ENCODE measurements around the gene ATP1B1.
"Not testable (repeated sequence)": the region's sequence is repeated elsewhere in the genome, so short reads cannot be mapped to it uniquely, and the experiment has no call there.

The ATP1B1 gene

DNA sequence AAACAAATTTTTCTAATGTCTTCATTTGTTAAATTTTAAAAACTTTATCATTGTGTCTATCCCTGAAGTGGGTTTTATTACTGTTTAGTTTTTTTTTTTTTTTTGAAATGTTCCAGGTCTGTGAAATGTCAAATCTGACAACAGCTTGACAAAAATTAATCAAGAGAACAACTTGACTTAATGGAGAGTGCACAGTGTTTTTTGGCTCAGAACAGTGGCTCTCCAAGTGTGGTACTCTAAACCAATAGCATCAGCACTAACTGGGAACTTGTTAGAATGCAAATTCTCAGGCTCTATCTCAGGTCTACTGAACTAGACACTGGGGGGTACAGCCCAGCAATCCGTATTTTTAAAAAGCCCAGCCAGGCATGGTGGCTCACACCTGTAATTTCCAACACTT lies 49.2 kb downstream of the ATP1B1 start:
- no peak overlapping the region for H3K27ac ChIP-seq (ENCODE audit: low read depth, low read length)

DNA sequence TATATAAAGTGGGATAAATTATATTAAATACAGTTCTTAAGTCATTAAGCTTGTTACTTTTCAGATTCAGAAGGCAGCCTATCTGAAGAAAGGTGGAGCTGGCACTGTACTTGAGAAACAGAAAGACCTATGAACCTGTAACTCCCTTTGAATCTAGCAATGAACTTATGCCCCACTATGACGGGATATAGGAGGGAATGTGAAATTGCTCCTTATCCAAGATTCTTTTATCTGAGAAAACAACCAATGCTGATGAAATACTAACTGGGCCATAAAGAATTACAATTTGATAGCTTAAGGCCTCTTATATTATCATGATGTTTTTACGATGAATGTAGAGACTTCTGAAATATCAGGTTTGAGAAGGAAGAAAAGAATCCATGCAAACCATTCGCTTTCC lies 50.1 kb downstream of the ATP1B1 start:
- Histone ChIP-seq H2AFZ (ENCODE audit: low read length, unreplicated experiment) (no peak overlapping the region), H3K79me2 (ENCODE audit: control insufficient read depth, insufficient read depth, low read length, unreplicated experiment) (no peaks in the 10 kb centered on the region), H3K4me1 (ENCODE audit: control insufficient read depth, insufficient read depth, low read length, unreplicated experiment) (no peaks in the 10 kb centered on the region), H3K27me3 (ENCODE audit: insufficient read depth, low read length) (no peaks in the 10 kb centered on the region), H3K27ac (ENCODE audit: low read depth, low read length) (no peak overlapping the region), H3K4me3 (ENCODE audit: low read depth, low read length) (no peak overlapping the region), H3K36me3 (ENCODE audit: insufficient read depth, low read length) (no peaks in the 10 kb centered on the region)

More for the DNA sequence above, 49.2 kb downstream of the ATP1B1 start:
- no peaks in the 10 kb centered on the region for H3K79me2 ChIP-seq (ENCODE audit: control insufficient read depth, insufficient read depth, low read length, unreplicated experiment)
- H3K4me3 ChIP-seq (ENCODE audit: low read depth, low read length), result no peak overlapping the region
- no peaks in the 10 kb centered on the region for H3K27me3 ChIP-seq (ENCODE audit: insufficient read depth, low read length)
- no peaks in the 10 kb centered on the region for H3K4me1 ChIP-seq (ENCODE audit: control insufficient read depth, insufficient read depth, low read length, unreplicated experiment)
- H2AFZ ChIP-seq (ENCODE audit: low read length, unreplicated experiment), result no peak overlapping the region
- H3K36me3 ChIP-seq (ENCODE audit: insufficient read depth, low read length), result no peaks in the 10 kb centered on the region

GRCh38 chr1:169160845-169161495 lies 54.5 kb downstream of the ATP1B1 start:
- Histone ChIP-seq H3K27ac (ENCODE audit: low read depth, low read length) (no peak overlapping the region), H3K4me3 (ENCODE audit: low read depth, low read length) (no peak overlapping the region)

DNA sequence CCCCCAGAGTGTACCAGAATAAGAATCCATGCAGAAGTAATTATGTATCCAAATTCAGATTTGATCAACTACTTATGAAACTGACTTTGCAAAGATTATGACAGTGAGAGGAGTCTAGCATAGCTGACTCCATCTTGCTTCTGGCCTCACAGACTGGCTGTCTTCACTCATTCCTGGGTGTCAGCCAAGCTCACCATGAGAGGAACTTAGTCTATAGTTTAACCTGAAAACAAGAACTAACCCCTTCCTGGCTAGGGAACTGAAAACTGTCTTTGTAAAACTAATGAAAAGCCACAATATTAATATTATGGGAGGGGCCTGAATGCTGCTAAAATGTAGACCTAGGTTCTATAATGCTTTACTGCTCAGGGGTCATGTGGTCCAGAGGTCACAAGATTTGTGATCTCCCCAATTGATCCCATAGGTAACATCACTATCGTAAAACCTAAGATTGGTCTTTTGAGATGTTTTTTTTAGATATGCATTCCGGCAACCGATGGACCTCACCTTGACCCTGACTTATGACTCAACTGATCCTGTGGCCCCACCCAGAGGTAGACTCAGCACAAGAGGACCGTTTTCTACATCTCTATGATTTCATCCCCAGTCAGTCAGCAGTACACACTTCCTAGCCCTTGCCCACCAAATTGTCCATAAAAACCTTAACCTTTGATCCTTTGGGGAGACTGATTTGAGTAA lies 55.2 kb downstream of the ATP1B1 start:
- H3K4me1 ChIP-seq (ENCODE audit: control insufficient read depth, insufficient read depth, low read length, unreplicated experiment), result no peaks in the 10 kb centered on the region
- H3K4me3 ChIP-seq (ENCODE audit: low read depth, low read length), result no peak overlapping the region
- no peaks in the 10 kb centered on the region for H3K79me2 ChIP-seq (ENCODE audit: control insufficient read depth, insufficient read depth, low read length, unreplicated experiment)
- no peaks in the 10 kb centered on the region for H3K36me3 ChIP-seq (ENCODE audit: insufficient read depth, low read length)
- no peak overlapping the region for H2AFZ ChIP-seq (ENCODE audit: low read length, unreplicated experiment)
- no peaks in the 10 kb centered on the region for H3K27me3 ChIP-seq (ENCODE audit: insufficient read depth, low read length)
- no peak overlapping the region for H3K27ac ChIP-seq (ENCODE audit: low read depth, low read length)

More at GRCh38 chr1:169160845-169161495, 54.5 kb downstream of the ATP1B1 start:
- no peaks in the 10 kb centered on the region for H3K4me1 ChIP-seq (ENCODE audit: control insufficient read depth, insufficient read depth, low read length, unreplicated experiment)
- no peaks in the 10 kb centered on the region for H3K36me3 ChIP-seq (ENCODE audit: insufficient read depth, low read length)
- no peak overlapping the region for H2AFZ ChIP-seq (ENCODE audit: low read length, unreplicated experiment)
- H3K27me3 ChIP-seq (ENCODE audit: insufficient read depth, low read length), result no peaks in the 10 kb centered on the region
- no peaks in the 10 kb centered on the region for H3K79me2 ChIP-seq (ENCODE audit: control insufficient read depth, insufficient read depth, low read length, unreplicated experiment)

DNA sequence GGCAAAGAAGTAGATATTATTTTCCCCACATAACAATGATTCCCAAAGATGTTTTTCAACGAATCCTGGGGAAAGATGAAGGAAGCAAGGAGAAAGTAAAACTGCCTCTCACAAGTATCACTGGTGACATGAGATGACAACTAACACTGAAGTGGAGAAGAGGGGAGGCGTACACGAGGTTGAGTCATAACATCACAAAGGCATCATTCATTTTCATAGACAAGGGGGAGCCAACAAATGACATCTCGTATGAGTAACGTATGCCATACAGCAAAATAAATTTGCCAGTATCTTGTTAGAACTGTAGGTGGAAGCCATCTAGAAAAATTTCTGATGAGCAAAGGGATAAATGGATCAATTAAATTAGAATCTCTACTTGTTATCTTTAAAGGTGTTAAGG lies 56.6 kb downstream of the ATP1B1 start:
- no peaks in the 10 kb centered on the region for H3K27me3 ChIP-seq (ENCODE audit: insufficient read depth, low read length)
- no peak overlapping the region for H3K4me3 ChIP-seq (ENCODE audit: low read depth, low read length)
- no peaks in the 10 kb centered on the region for H3K79me2 ChIP-seq (ENCODE audit: control insufficient read depth, insufficient read depth, low read length, unreplicated experiment)
- H3K27ac ChIP-seq (ENCODE audit: low read depth, low read length), result no peak overlapping the region
- no peaks in the 10 kb centered on the region for H3K36me3 ChIP-seq (ENCODE audit: insufficient read depth, low read length)
- H2AFZ ChIP-seq (ENCODE audit: low read length, unreplicated experiment), result no peak overlapping the region
- H3K4me1 ChIP-seq (ENCODE audit: control insufficient read depth, insufficient read depth, low read length, unreplicated experiment), result no peaks in the 10 kb centered on the region

GRCh38 chr1:169175461-169175860 lies 69.0 kb downstream of the ATP1B1 start:
- Histone ChIP-seq H3K27me3 (ENCODE audit: insufficient read depth, low read length) (no peaks in the 10 kb centered on the region), H2AFZ (ENCODE audit: low read length, unreplicated experiment) (no peak overlapping the region), H3K4me1 (ENCODE audit: control insufficient read depth, insufficient read depth, low read length, unreplicated experiment) (no peaks in the 10 kb centered on the region), H3K4me3 (ENCODE audit: low read depth, low read length) (no peak overlapping the region), H3K79me2 (ENCODE audit: control insufficient read depth, insufficient read depth, low read length, unreplicated experiment) (no peaks in the 10 kb centered on the region), H3K36me3 (ENCODE audit: insufficient read depth, low read length) (no peaks in the 10 kb centered on the region), H3K27ac (ENCODE audit: low read depth, low read length) (no peak overlapping the region)

DNA sequence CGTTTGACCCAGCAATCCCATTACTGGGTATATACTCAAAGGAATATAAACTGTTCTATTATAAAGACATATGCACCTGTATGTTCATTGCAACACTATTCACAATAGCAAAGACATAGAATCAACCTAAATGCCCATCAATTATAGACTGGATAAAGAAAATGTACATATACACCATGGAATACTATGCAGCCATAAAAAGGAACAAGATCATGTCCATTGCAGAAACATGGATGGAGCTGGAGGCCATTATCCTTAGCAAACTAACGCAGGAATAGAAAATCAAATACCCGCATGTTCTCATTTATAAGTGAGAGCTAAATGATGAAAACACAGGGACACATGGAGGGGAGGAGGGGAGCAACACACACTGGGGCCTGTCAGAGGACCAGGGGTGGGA lies 72.9 kb downstream of the ATP1B1 start:
- not testable (repeated sequence) for H3K27me3 ChIP-seq (ENCODE audit: insufficient read depth, low read length); H3K79me2 ChIP-seq (ENCODE audit: control insufficient read depth, insufficient read depth, low read length, unreplicated experiment); H3K4me1 ChIP-seq (ENCODE audit: control insufficient read depth, insufficient read depth, low read length, unreplicated experiment); H3K4me3 ChIP-seq (ENCODE audit: low read depth, low read length); H3K27ac ChIP-seq (ENCODE audit: low read depth, low read length); H3K36me3 ChIP-seq (ENCODE audit: insufficient read depth, low read length); H2AFZ ChIP-seq (ENCODE audit: low read length, unreplicated experiment)

DNA sequence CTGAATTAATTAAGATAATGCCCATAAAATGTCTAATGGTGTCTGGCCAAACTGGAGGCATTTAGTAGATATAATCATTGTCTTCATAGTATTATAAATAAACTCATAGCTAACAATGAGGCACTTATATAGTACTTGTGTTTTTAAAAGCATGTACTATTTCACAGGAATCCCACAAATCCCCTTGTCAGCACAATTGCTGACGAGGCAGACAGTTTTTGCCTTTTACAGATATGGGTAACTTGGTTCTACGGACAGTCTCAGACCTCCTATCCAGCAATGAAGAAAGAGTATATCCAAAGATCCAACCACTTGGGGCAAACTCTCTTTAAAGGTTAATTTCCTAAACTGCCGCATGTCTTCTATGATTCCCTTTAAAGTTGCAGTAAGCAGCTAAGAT lies 73.7 kb downstream of the ATP1B1 start:
- no peaks in the 10 kb centered on the region for H3K27me3 ChIP-seq (ENCODE audit: insufficient read depth, low read length)
- no peaks in the 10 kb centered on the region for H3K4me1 ChIP-seq (ENCODE audit: control insufficient read depth, insufficient read depth, low read length, unreplicated experiment)
- H3K36me3 ChIP-seq (ENCODE audit: insufficient read depth, low read length), result no peaks in the 10 kb centered on the region
- no peak overlapping the region for H3K27ac ChIP-seq (ENCODE audit: low read depth, low read length)
- no peaks in the 10 kb centered on the region for H3K79me2 ChIP-seq (ENCODE audit: control insufficient read depth, insufficient read depth, low read length, unreplicated experiment)
- H2AFZ ChIP-seq (ENCODE audit: low read length, unreplicated experiment), result no peak overlapping the region
- H3K4me3 ChIP-seq (ENCODE audit: low read depth, low read length), result no peak overlapping the region
